ENCODE data around the gene WASF2.

DNA sequence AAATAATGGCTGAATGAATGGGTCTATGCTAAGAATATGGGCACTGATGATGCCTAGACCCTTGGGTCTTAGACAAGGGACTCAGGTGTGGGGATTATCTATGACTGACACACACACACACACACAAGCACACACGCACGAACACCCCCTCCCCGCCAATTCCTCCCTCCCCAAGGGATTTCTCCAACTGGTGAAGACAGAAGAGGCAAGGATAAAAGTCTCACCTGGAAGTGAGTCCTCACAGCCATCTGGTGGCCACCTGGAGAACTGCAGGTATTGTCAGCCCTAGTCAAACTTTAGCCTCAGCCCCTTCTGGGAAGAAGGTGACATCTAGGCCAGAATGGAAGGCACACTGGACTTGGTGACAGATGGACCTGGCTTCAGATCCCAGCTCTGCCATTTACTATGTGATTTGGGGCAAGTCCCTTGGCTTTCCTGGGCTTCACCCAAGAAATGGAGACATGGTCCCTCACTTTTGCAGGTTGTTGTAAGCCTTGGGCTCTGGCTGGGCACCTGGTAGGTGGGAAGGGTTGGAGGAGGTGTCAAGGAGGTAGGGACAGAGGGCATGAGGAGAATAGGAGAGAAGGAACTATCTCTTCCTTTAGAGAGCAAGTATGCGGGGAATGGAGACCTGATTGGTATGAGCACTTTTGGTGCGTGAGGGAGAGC, 101.5 kb downstream of the WASF2 start:
- TF ChIP-seq, protein P1, sequence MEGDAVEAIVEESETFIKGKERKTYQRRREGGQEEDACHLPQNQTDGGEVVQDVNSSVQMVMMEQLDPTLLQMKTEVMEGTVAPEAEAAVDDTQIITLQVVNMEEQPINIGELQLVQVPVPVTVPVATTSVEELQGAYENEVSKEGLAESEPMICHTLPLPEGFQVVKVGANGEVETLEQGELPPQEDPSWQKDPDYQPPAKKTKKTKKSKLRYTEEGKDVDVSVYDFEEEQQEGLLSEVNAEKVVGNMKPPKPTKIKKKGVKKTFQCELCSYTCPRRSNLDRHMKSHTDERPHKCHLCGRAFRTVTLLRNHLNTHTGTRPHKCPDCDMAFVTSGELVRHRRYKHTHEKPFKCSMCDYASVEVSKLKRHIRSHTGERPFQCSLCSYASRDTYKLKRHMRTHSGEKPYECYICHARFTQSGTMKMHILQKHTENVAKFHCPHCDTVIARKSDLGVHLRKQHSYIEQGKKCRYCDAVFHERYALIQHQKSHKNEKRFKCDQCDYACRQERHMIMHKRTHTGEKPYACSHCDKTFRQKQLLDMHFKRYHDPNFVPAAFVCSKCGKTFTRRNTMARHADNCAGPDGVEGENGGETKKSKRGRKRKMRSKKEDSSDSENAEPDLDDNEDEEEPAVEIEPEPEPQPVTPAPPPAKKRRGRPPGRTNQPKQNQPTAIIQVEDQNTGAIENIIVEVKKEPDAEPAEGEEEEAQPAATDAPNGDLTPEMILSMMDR (IDR thresholded peaks at IDR 0.05), result peak; percentile 70 to 85 (median 76)
- no peak for TF ChIP-seq POLR2A (IDR thresholded peaks at IDR 0.05)

Measured in right lobe of liver (tissue), 4 donors.